GM19463 (cell line): Measurements from ENCODE around the gene RNF213.
"Not testable (repeated sequence)": the region's sequence is repeated elsewhere in the genome, so short reads cannot be mapped to it uniquely, and the experiment has no call there.

Source experiments
- ATAC-seq: cut with Tn5 transposase; IDR thresholded peaks from one replicate; pipeline ENCODE4 v1.9.1; 2021; ENCODE audit warnings: mild to moderate bottlenecking, moderate library complexity; ENCODE audit not compliant: unreplicated experiment

RNF213 gene

GRCh38 chr17:80267391-80267790, 6.7 kb downstream of the RNF213 start:
- no peak for ATAC-seq

- no peak for ATAC-seq
Measured at GRCh38 chr17:80268427-80268826, 7.8 kb downstream of the RNF213 start.

GRCh38 chr17:80269405-80269807, 8.8 kb downstream of the RNF213 start:
- ATAC-seq = no peak

GRCh38 chr17:80270104-80270503, 9.5 kb downstream of the RNF213 start:
- ATAC-seq = no peak

GRCh38 chr17:80270836-80271235, 10.2 kb downstream of the RNF213 start:
- no peak for ATAC-seq

- ATAC-seq = no peak
Measured at GRCh38 chr17:80272366-80272765, 11.7 kb downstream of the RNF213 start.

GRCh38 chr17:80274331-80274730, 13.7 kb downstream of the RNF213 start:
- ATAC-seq = no peak

GRCh38 chr17:80274871-80275449, 14.3 kb downstream of the RNF213 start:
- ATAC-seq = no peak

- not testable (repeated sequence) for ATAC-seq
Measured at GRCh38 chr17:80275857-80276256, 15.2 kb downstream of the RNF213 start.

- ATAC-seq = no peak
Measured at GRCh38 chr17:80277751-80278671, 17.4 kb downstream of the RNF213 start.

GRCh38 chr17:80279895-80280294, 19.2 kb downstream of the RNF213 start:
- ATAC-seq = no peak

GRCh38 chr17:80281516-80281915, 20.9 kb downstream of the RNF213 start:
- no peak for ATAC-seq

GRCh38 chr17:80283116-80283852, 22.6 kb downstream of the RNF213 start:
- ATAC-seq = no peak

- no peak for ATAC-seq
Measured at GRCh38 chr17:80284631-80285030, 24.0 kb downstream of the RNF213 start.

- ATAC-seq = no peak
Measured at GRCh38 chr17:80285237-80285920, 24.7 kb downstream of the RNF213 start.

- ATAC-seq = no peak
Measured at GRCh38 chr17:80286638-80286960, 25.9 kb downstream of the RNF213 start.

GRCh38 chr17:80287038-80287437, 26.4 kb downstream of the RNF213 start:
- ATAC-seq = no peak

GRCh38 chr17:80287806-80288567, 27.3 kb downstream of the RNF213 start:
- no peak for ATAC-seq

- ATAC-seq = no peak
Measured at GRCh38 chr17:80289616-80290015, 29.0 kb downstream of the RNF213 start.

GRCh38 chr17:80290156-80290555, 29.5 kb downstream of the RNF213 start:
- no peak for ATAC-seq
